Body of pancreas (tissue), 4 donors: ENCODE results near the gene MAP3K2.

Experiments used
- CTCF ChIP-seq, 7 experiments: fragments of 450-650 bp in 4 of 7; fragments of 200-600 bp in 3 of 7; sonication (generic) in 3 of 7; IDR thresholded peaks; one replicate each; pipeline ENCODE4 v1.5.1; 2016 to 2019; ENCODE audit warnings: antibody characterized with exemption in 7 of 7
- POLR2A ChIP-seq, 3 donors: fragments of 450-650 bp; IDR thresholded peaks; one replicate each; pipeline ENCODE4 v1.6.1; 2016; ENCODE audit warnings: antibody characterized with exemption in 3 of 3, mild to moderate bottlenecking in 2 of 3

- TF ChIP-seq POLR2A (IDR thresholded peaks at IDR 0.05) (no peak), CTCF (IDR thresholded peaks at IDR 0.05) (no peak)
Measured at GRCh38 chr2:127404466-127405254, 16.9 kb upstream of the MAP3K2 start.
